PFSK-1 (cell line): ENCODE results near the gene TOLLIP.

Source experiments
- POLR2AphosphoS5 ChIP-seq: IDR thresholded peaks from 2 replicates; pipeline ENCODE4 v1.6.1; 2012; ENCODE audit warnings: low read depth, mild to moderate bottlenecking, control low read depth, low read length, moderate library complexity
- TAF1 ChIP-seq: IDR thresholded peaks from 2 replicates; pipeline ENCODE4 v1.6.1; 2012; ENCODE audit warnings: low read length, control low read depth, borderline replicate concordance; ENCODE audit not compliant: insufficient read depth
- TF ChIP-seq, protein P1 (sequence below), 2 experiments: IDR thresholded peaks; 2 replicates each; pipeline versions ENCODE4 v1.6.1 to v1.8.0; 2011 to 2012; ENCODE audit warnings: low read depth in 2 of 2, low read length in 2 of 2, control low read depth in 1 of 2, inconsistent platforms in 1 of 2, mild to moderate bottlenecking in 1 of 2, moderate library complexity in 1 of 2; ENCODE audit not compliant: insufficient read depth in 1 of 2

DNA sequence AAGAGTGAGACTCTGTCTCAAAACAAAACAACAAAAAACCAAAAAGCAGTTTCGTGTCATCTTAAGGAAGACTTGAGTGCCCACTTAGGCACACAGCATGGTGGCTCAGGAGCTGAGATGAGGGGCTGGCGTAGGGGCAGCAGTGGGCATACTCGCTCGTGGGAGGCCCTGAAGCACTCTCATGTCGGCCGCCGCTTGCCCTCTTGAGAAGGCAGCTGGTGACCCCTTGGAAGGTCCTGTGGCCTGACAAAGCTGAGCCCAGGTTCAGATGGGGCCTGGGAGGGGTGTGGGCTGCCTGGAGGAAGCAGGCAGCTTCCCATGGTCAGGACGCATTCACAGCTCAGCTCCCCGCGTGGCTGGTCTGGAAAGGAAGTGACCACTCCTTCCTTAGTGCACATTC is 71.6 kb downstream of the TOLLIP start:
- TF ChIP-seq POLR2AphosphoS5 (no peak), TAF1 (no peak)
- TF ChIP-seq, protein P1, sequence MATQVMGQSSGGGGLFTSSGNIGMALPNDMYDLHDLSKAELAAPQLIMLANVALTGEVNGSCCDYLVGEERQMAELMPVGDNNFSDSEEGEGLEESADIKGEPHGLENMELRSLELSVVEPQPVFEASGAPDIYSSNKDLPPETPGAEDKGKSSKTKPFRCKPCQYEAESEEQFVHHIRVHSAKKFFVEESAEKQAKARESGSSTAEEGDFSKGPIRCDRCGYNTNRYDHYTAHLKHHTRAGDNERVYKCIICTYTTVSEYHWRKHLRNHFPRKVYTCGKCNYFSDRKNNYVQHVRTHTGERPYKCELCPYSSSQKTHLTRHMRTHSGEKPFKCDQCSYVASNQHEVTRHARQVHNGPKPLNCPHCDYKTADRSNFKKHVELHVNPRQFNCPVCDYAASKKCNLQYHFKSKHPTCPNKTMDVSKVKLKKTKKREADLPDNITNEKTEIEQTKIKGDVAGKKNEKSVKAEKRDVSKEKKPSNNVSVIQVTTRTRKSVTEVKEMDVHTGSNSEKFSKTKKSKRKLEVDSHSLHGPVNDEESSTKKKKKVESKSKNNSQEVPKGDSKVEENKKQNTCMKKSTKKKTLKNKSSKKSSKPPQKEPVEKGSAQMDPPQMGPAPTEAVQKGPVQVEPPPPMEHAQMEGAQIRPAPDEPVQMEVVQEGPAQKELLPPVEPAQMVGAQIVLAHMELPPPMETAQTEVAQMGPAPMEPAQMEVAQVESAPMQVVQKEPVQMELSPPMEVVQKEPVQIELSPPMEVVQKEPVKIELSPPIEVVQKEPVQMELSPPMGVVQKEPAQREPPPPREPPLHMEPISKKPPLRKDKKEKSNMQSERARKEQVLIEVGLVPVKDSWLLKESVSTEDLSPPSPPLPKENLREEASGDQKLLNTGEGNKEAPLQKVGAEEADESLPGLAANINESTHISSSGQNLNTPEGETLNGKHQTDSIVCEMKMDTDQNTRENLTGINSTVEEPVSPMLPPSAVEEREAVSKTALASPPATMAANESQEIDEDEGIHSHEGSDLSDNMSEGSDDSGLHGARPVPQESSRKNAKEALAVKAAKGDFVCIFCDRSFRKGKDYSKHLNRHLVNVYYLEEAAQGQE (IDR thresholded peaks at IDR 0.05; ENCODE audit: insufficient read depth in 1 of 2, low read depth in 2 of 2, low read length in 2 of 2), result no peak
